Measurements from ENCODE around the gene ZBTB7C. TPM values are rescaled to one million over a fixed set of nuclear protein-coding genes. Genes with fewer than 3 reads are reported as not detected.

The ZBTB7C gene
- total and polyA plus RNA-seq, 2 of the 8 experiments (the other 6 are each of a cell fraction or from before 2014, with no cell fraction given), result 0.15 to 0.45 TPM

DNA sequence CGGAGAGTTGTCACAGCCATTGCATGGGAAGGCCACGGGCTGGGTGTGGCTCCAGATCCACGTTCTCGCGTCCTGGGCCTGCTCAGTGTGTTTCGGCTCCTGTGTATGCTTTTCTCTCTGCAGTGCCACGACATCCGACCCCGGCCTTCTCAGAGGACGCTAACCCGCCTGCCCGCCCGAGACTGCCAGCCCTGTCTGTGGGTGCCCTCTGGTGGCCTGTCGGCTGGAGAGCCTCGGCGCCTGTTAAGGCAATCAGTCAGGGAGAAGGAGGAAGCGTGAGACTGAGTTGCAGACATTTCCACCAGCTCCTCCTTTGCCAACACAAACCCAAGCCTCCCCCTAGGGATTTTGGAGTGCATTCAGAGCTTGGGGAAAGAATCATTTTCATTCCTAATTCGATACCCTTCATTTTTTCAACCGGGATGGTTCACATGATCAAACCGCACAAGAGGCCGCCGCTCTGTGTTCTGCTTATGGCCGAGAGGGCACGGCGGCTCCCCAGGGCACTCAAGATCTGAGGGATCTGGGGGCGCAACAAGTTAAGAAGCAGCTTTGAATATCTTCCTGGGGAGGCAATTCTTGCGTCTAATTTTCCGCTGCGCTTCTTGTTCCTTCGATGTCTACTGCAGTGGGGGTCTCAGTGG lies 37.5 kb upstream of the ZBTB7C start (continued):
- TF ChIP-seq RAD21 (IDR thresholded peaks at IDR 0.05 in 1 of 2, conservative IDR thresholded peaks at IDR 0.05 in 1 of 2; ENCODE audit: low read depth in 2 of 2, low read length in 2 of 2) (peak; percentile 97 to 100), RFX5 (IDR thresholded peaks at IDR 0.05; ENCODE audit: borderline replicate concordance, low read depth, low read length) (no peak), CREB1 (IDR thresholded peaks at IDR 0.05) (0 out of 2 replicates have a peak, but pooled peaks have one; percentile 10), TAF7 (optimal IDR thresholded peaks at IDR 0.05; ENCODE audit: borderline replicate concordance, low read depth, low read length) (no peak)
